AML-193 (cell line): ENCODE data around the gene SLC37A2.
"Not testable (repeated sequence)": the region's sequence is repeated elsewhere in the genome, so short reads cannot be mapped to it uniquely, and the experiment has no call there.

Experiments
- DNase-seq, 2 experiments: peaks; one replicate each; lab custom pipeline; 2025; lab: John Stamatoyannopoulos, UW

SLC37A2 gene

GRCh38 chr11:125062931-125063428, at the start of gene SLC37A2:
Gene SLC37A2 (plus strand): TSS chr11:125063305. CDS start chr11:125063368, 63 bp downstream.
- peak in 1 of 2 experiments; percentile 8 for DNase-seq

DNA sequence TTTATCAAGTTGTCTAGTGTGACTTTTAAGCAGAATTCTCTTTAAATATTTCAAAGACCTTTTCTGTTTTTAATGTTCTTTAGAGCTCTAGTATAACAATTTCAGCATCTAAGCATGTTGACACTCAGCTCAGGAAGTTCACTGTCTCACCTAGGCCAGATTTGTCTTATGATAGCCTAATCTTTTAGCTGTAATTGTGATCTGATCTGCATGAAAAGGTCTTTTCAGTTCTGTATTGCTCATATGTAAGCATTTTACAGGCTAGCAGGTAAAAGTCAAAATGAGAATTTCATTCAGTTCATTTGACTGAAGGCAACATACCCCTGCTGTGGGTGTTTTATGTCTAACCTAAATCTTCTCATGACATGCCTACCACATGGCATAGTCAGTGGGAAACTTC, 46.7 kb upstream of the SLC37A2 start:
- DNase-seq: no peak

- no peak for DNase-seq
Measured at GRCh38 chr11:125020342-125020741, 42.8 kb upstream of the SLC37A2 start.

GRCh38 chr11:125022551-125022950, 40.6 kb upstream of the SLC37A2 start:
- no peak for DNase-seq

DNA sequence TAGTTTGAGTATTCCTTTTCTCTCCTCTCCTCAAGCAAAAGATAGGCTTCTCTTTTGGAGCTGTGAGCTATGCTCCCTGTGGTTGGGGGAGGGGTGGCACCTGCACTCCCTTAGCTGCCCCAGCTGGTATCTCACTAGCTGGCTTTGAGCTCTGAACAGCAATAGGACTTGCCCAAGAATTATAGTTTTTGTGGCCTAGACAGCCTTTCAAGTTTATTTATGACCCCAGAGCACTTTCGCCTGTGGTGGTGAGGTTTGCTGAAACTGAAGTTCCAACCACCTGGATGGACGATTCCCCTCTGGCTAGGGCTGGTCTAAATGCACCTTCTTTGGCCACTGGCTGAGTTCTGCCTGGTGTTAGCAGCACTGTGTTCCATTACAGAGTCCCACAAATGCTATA, 37.1 kb upstream of the SLC37A2 start:
- no peak for DNase-seq

DNA sequence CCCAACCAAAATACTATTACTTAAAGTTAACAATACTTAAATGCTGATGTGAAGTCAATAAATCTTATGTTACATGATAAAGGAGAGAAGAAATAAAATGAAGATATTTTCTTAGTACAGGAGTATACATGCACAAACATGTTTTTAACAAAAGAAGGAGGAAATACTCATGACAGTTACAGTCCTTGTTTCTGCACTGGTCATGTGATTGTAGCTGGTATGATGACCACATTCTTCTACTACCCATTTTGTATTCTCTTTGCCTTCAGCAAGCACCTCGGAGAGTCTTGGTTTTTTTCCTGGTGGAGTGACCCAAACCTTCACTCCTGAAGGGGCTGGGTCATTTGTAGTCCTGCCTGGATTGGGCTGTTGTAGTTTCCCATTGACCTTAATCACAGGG, 33.7 kb upstream of the SLC37A2 start:
- DNase-seq: not testable (repeated sequence)

- DNase-seq: no peak
Measured at GRCh38 chr11:125036933-125037332, 26.2 kb upstream of the SLC37A2 start.

GRCh38 chr11:125049164-125049792, 13.8 kb upstream of the SLC37A2 start:
- no peak for DNase-seq

GRCh38 chr11:125052047-125052446, 11.1 kb upstream of the SLC37A2 start:
- DNase-seq: no peak

GRCh38 chr11:125053167-125053566, 9.9 kb upstream of the SLC37A2 start:
- DNase-seq: no peak

- DNase-seq: no peak
Measured at GRCh38 chr11:125055107-125055715, 7.9 kb upstream of the SLC37A2 start.

- not testable (repeated sequence) for DNase-seq
Measured at GRCh38 chr11:125056111-125056510, 7.0 kb upstream of the SLC37A2 start.

DNA sequence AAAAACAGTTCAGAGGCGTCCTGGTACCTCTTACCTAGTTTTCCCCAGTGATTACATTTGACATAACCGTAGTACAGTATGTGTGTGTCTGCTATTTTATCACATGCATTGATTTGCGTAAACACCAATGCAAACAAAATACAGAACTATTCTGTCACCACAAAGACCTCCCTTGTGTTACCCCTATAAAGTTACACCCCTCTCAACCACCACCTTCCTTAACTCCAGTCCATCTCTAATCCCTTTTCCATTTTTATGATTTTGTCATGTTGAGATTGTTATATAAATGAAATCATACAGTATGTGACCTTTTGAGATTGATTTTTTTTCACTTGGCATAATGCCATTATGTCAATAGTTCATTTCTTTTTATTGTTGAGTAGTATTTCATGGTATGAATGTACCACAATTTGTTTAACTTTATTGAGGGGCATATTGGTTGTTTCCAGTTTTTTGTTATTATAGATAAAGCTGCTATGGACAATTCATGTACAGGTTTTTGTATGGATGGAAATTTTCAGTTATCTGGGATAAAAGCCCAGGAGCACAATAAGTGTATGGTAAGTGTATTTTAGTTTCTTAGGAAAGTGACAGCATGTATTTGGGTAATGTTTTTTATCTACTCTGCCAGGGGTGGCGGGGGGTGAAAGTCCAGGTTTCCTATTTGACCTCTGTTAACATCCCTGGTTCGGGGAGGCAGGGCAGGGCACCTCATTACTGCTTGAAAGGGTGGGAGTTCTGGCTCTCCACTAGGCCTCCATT, 6.0 kb upstream of the SLC37A2 start:
- DNase-seq: no peak

DNA sequence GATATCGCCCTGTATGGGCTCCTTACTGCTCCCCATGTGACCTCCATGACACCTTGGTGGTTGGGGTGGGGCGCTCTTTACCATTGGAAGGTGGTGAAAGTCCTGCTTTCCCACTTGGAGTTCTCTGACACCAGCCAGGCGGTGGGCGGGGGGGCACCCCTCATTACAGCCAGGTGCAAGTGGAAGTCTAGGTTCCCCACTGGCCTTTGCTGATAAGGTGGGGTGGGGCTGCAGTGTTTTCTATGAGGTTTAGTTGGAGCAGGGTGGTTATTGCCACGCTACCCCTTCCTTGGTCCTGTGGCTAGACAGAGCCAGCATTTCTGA, 5.5 kb upstream of the SLC37A2 start:
- DNase-seq: no peak

DNA sequence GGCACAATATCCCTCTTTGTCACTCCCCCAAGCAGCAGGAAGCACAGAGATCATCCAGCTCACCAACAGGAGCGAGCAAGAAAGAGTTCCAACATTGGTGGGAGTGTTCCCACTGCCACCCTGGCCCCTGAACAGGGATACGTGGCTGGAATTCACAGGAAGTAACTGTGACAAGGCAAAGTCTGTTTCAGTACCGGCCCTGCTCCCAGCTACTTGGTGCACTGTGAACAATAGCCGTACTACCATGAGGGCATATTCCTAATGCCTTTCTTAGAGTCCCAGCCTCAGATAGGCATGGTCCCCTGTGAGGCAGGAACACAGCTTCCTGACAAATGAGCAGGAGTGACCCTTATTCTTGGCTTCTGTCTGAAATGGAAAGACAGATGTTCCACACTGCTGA, 1.8 kb upstream of the SLC37A2 start:
- DNase-seq: no peak

- no peak for DNase-seq
Measured at GRCh38 chr11:125062218-125062930, 731 bp upstream of the SLC37A2 start.

- no peak for DNase-seq
Measured at GRCh38 chr11:125063429-125064043, 431 bp downstream of the SLC37A2 start.

GRCh38 chr11:125064070-125064469, 965 bp downstream of the SLC37A2 start:
- no peak for DNase-seq

- DNase-seq: no peak
Measured at GRCh38 chr11:125068368-125068767, 5.3 kb downstream of the SLC37A2 start.

- no peak for DNase-seq
Measured at GRCh38 chr11:125069008-125069407, 5.9 kb downstream of the SLC37A2 start.

DNA sequence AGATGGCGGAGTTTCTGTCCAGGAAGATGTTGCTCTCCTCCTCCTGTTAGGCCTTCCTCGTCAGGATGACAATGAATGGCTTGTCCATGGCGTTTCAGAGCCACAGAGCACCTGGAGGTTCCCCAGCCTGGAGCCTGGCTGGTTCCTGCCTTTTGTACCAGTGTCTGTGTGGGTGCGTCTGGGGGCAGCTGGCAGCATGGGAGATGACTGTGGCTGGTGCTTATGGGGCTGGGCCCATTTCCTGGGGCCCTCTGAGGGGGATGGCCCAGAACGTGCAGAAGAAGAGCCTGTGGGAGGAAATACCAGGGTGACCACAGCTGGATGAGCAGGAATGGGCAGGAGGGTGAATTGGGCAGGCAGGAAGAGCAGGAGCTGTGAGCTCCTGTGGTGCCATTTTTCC, 6.7 kb downstream of the SLC37A2 start:
- no peak for DNase-seq

- DNase-seq: peak; percentile 97
Measured at GRCh38 chr11:125070699-125071254, 7.7 kb downstream of the SLC37A2 start.
